HepG2 (cell line): ENCODE data around the gene RAD17. TPM values are rescaled to one million over a fixed set of nuclear protein-coding genes. Genes with fewer than 3 reads are reported as not detected.
A peak's percentile ranks its signal among the peaks of the same experiment; 100 is the strongest.

Source experiments
- FOSL2 ChIP-seq: sonication (generic); formaldehyde crosslinking; IDR thresholded peaks from 2 replicates; pipeline ENCODE4 v1.4.0; 2020; ENCODE audit warnings: missing genetic modification reagents
- IRX3 ChIP-seq: sonication (generic); formaldehyde crosslinking; IDR thresholded peaks from 2 replicates; pipeline ENCODE4 v1.8.1; 2023; ENCODE audit warnings: mild to moderate bottlenecking, low read depth, missing genetic modification reagents, borderline replicate concordance
- JUND ChIP-seq: sonication (generic); formaldehyde crosslinking; IDR thresholded peaks from 2 replicates; pipeline ENCODE4 v1.8.0; 2022; ENCODE audit warnings: mild to moderate bottlenecking, missing genetic modification reagents
- MXI1 ChIP-seq: IDR thresholded peaks from 3 replicates; pipeline ENCODE4 v1.6.1; 2012; ENCODE audit warnings: low read depth, low read length, inconsistent platforms, borderline replicate concordance
- NCOA2 ChIP-seq: sonication (generic); formaldehyde crosslinking; IDR thresholded peaks from 2 replicates; pipeline ENCODE4 v1.8.0; 2022; ENCODE audit warnings: inconsistent platforms
- NFATC3 ChIP-seq: sonication (generic); formaldehyde crosslinking; IDR thresholded peaks from 2 replicates; pipeline ENCODE4 v1.5.1; 2020; ENCODE audit warnings: mild to moderate bottlenecking, missing genetic modification reagents
- PHF5A ChIP-seq: IDR thresholded peaks from one replicate; pipeline ENCODE4 v1.6.1; 2018; ENCODE audit warnings: low read depth, missing genetic modification reagents; ENCODE audit not compliant: unreplicated experiment
- SALL1 ChIP-seq: sonication (generic); formaldehyde crosslinking; IDR thresholded peaks from 2 replicates; pipeline ENCODE4 v1.8.0; 2022; ENCODE audit warnings: mild to moderate bottlenecking, missing genetic modification reagents
- SALL2 ChIP-seq: sonication (generic); formaldehyde crosslinking; IDR thresholded peaks from 2 replicates; pipeline ENCODE4 v1.8.1; 2023; ENCODE audit warnings: mild to moderate bottlenecking, missing genetic modification reagents, inconsistent platforms
- SOX13 ChIP-seq, 3 experiments: fragments of 450-650 bp in 1 of 3; sonication (generic) in 1 of 3; formaldehyde crosslinking in 1 of 3; IDR thresholded peaks in 2 of 3; conservative IDR thresholded peaks in 1 of 3; 2 replicates each; pipeline versions ENCODE4 v1.5.0 to v1.6.1; 2016 to 2020; ENCODE audit warnings: antibody characterized with exemption in 1 of 3, mild to moderate bottlenecking in 1 of 3, missing compliant biosample characterization in 1 of 3, missing genetic modification reagents in 1 of 3, moderate library complexity in 1 of 3
- ZNF274 ChIP-seq: sonication (generic); formaldehyde crosslinking; IDR thresholded peaks from 2 replicates; pipeline ENCODE4 v1.5.1; 2020; ENCODE audit warnings: mild to moderate bottlenecking, missing genetic modification reagents
- ZNF296 ChIP-seq: sonication (generic); formaldehyde crosslinking; conservative IDR thresholded peaks from 2 replicates; pipeline ENCODE4 v1.5.0; 2020; ENCODE audit warnings: mild to moderate bottlenecking, missing genetic modification reagents
- ZNF3 ChIP-seq: IDR thresholded peaks from 2 replicates; pipeline ENCODE4 v1.7.0; 2017; ENCODE audit warnings: inconsistent platforms
- ZNF746 ChIP-seq: sonication (generic); formaldehyde crosslinking; IDR thresholded peaks from 2 replicates; pipeline ENCODE4 v1.8.0; 2022; ENCODE audit warnings: mild to moderate bottlenecking, missing genetic modification reagents
- ZNF792 ChIP-seq: IDR thresholded peaks from 2 replicates; pipeline ENCODE4 v1.6.1; 2016
- polyA plus RNA-seq, 8 experiments: library from polyadenylated mRNA; depleted of rRNA in 3 of 8; stranded (reverse) in 7 of 8; unstranded in 1 of 8; fragments of >200 nt; fragmentation: Illumina TruSeq in 4 of 8; extraction: Trizol in 4 of 8; gene quantifications; 2 replicates each; pipeline versions ENCODE4 v1.2.1 to v1.2.3, GENCODE V29; 2011 to 2016; ENCODE audit warnings: low read depth in 4 of 8, missing spikeins in 1 of 8, mixed read lengths in 1 of 8; ENCODE audit not compliant: insufficient read depth in 1 of 8
- total RNA-seq, 5 experiments: library from RNA; depleted of rRNA; stranded (reverse); fragments of >200 nt; fragmentation: Illumina TruSeq; extraction: Trizol; gene quantifications; 2 replicates each; pipeline ENCODE4 v1.2.3, GENCODE V29; 2016; ENCODE audit warnings: low read depth in 1 of 5
- TF ChIP-seq, protein P1 (sequence below): sonication (generic); formaldehyde crosslinking; IDR thresholded peaks from 2 replicates; pipeline ENCODE4 v1.4.0; 2020; ENCODE audit warnings: missing genetic modification reagents, mild to moderate bottlenecking, borderline replicate concordance
- TF ChIP-seq, protein P2 (sequence below): sonication (generic); formaldehyde crosslinking; IDR thresholded peaks from 2 replicates; pipeline ENCODE4 v1.8.1; 2023; ENCODE audit warnings: mild to moderate bottlenecking, moderate library complexity, missing genetic modification reagents
- TF ChIP-seq, protein P3 (sequence below): sonication (generic); formaldehyde crosslinking; IDR thresholded peaks from 2 replicates; pipeline ENCODE4 v1.4.0; 2020; ENCODE audit warnings: missing genetic modification reagents

RAD17 gene
- total and polyA plus RNA-seq, 2 of the 13 experiments (the other 11 are each of a cell fraction or from before 2014, with no cell fraction given) = 24.0 to 25.9 TPM

DNA sequence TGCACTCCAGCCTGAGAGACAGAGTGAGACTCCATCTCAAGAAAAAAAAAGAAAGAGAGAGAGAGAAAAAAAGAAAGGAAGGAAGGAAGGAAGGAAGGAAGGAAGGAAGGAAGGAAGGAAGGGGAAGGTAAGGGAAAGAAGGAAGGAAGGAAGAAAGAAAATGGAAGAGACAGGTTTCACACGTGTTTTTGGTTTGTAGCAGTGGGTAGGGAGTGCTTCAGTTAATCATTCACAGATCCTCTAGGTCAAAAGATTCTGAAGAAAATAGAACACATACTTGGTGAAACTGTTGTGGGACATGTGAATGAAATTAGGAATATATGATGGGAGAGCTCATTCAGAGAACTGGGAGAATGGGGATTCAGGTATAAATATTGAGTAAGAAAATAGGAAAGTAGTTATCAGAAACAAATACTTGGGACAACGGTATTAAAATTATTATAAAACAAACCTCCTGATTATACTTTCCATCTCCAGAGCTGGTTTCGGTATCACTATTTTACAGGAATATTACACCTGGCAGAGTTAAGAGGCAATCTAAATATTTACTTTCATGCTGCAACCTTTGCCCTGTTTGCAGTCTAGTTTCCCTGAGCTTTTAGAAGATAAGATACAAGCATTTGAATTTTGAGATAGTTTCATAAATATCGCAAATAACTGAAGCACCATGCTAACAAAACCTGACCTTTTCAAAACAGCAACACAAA, 82.5 kb downstream of the RAD17 start (continued):
- no peak for TF ChIP-seq IRX3
- TF ChIP-seq PHF5A = no peak
- TF ChIP-seq ZNF274 (CRISPR knock-in tag) = no peak
- TF ChIP-seq NCOA2 = peak; percentile 87
- no peak for TF ChIP-seq ZNF296
- TF ChIP-seq SALL2 = no peak
- TF ChIP-seq FOSL2 (CRISPR knock-in tag) = no peak
- TF ChIP-seq ZNF792 (CRISPR knock-in tag) = no peak
- no peak for TF ChIP-seq MXI1
- TF ChIP-seq, protein P1, sequence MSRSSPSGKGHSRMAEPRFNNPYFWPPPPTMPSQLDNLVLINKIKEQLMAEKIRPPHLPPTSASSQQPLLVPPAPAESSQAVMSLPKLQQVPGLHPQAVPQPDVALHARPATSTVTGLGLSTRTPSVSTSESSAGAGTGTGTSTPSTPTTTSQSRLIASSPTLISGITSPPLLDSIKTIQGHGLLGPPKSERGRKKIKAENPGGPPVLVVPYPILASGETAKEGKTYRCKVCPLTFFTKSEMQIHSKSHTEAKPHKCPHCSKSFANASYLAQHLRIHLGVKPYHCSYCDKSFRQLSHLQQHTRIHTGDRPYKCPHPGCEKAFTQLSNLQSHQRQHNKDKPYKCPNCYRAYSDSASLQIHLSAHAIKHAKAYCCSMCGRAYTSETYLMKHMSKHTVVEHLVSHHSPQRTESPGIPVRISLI (CRISPR knock-in tag) = no peak
- TF ChIP-seq SALL1 (CRISPR knock-in tag) = no peak
- no peak for TF ChIP-seq ZNF3 (CRISPR knock-in tag)
- TF ChIP-seq, protein P2, sequence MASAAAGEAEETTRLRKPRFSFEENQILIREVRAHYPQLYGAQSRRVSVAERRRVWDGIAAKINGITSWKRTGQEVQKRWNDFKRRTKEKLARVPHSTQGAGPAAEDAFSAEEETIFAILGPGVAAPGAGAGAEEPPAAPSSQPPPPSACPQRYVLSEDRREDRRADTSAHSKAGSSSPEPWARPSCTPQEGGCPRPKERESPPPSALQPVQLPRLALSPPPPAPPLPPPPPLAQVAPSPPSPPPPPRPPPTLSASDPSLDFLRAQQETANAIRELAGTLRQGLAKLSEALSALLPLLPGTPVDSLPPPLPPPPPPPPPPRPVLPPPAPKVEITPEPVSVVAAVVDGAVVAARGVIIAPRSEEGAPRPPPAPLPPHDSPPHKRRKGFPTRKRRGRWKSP (CRISPR knock-in tag) = no peak
- TF ChIP-seq JUND (CRISPR knock-in tag) = no peak
- no peak for TF ChIP-seq ZNF746
- TF ChIP-seq, protein P3, sequence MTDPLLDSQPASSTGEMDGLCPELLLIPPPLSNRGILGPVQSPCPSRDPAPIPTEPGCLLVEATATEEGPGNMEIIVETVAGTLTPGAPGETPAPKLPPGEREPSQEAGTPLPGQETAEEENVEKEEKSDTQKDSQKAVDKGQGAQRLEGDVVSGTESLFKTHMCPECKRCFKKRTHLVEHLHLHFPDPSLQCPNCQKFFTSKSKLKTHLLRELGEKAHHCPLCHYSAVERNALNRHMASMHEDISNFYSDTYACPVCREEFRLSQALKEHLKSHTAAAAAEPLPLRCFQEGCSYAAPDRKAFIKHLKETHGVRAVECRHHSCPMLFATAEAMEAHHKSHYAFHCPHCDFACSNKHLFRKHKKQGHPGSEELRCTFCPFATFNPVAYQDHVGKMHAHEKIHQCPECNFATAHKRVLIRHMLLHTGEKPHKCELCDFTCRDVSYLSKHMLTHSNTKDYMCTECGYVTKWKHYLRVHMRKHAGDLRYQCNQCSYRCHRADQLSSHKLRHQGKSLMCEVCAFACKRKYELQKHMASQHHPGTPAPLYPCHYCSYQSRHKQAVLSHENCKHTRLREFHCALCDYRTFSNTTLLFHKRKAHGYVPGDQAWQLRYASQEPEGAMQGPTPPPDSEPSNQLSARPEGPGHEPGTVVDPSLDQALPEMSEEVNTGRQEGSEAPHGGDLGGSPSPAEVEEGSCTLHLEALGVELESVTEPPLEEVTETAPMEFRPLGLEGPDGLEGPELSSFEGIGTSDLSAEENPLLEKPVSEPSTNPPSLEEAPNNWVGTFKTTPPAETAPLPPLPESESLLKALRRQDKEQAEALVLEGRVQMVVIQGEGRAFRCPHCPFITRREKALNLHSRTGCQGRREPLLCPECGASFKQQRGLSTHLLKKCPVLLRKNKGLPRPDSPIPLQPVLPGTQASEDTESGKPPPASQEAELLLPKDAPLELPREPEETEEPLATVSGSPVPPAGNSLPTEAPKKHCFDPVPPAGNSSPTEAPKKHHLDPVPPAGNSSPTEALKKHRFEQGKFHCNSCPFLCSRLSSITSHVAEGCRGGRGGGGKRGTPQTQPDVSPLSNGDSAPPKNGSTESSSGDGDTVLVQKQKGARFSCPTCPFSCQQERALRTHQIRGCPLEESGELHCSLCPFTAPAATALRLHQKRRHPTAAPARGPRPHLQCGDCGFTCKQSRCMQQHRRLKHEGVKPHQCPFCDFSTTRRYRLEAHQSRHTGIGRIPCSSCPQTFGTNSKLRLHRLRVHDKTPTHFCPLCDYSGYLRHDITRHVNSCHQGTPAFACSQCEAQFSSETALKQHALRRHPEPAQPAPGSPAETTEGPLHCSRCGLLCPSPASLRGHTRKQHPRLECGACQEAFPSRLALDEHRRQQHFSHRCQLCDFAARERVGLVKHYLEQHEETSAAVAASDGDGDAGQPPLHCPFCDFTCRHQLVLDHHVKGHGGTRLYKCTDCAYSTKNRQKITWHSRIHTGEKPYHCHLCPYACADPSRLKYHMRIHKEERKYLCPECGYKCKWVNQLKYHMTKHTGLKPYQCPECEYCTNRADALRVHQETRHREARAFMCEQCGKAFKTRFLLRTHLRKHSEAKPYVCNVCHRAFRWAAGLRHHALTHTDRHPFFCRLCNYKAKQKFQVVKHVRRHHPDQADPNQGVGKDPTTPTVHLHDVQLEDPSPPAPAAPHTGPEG (CRISPR knock-in tag) = no peak
- TF ChIP-seq NFATC3 = no peak
- TF ChIP-seq SOX13 (IDR thresholded peaks at IDR 0.05) = no peak
- TF ChIP-seq SOX13 (CRISPR knock-in tag; conservative IDR thresholded peaks at IDR 0.05 in 1 of 2, IDR thresholded peaks at IDR 0.05 in 1 of 2) = peak in 1 of 2 experiments; percentile 79; a peak in 2 of 4 replicates
